Progenitor cell of endocrine pancreas (in vitro differentiated cells): ENCODE data around the gene RC3H2. TPM values are rescaled to one million over a fixed set of nuclear protein-coding genes. Genes with fewer than 3 reads are reported as not detected.
"Not testable (repeated sequence)": the region's sequence is repeated elsewhere in the genome, so short reads cannot be mapped to it uniquely, and the experiment has no call there.

Experiments
- DNase-seq: peaks from one replicate; pipeline ENCODE4 v3.0.0; 2021; ENCODE audit warnings: low spot score; ENCODE audit not compliant: unreplicated experiment
- H3K27ac Mint-ChIP-seq: 2 replicates; pipeline ENCODE4 v1.8.0; 2021; ENCODE audit warnings: mild to moderate bottlenecking, moderate library complexity, mixed read lengths
- H3K27me3 Mint-ChIP-seq: 2 replicates; pipeline ENCODE4 v1.8.0; 2021; ENCODE audit warnings: mixed read lengths
- H3K36me3 Mint-ChIP-seq: 2 replicates; pipeline ENCODE4 v1.8.0; 2022; ENCODE audit warnings: mixed read lengths; ENCODE audit not compliant: insufficient read depth
- H3K4me1 Mint-ChIP-seq: 2 replicates; pipeline ENCODE4 v1.8.0; 2021; ENCODE audit warnings: low read depth, mixed read lengths
- H3K4me3 Mint-ChIP-seq: 2 replicates; pipeline ENCODE4 v1.8.0; 2021; ENCODE audit warnings: low read depth, mild to moderate bottlenecking, moderate library complexity, mixed read lengths
- H3K9me3 Mint-ChIP-seq: 2 replicates; pipeline ENCODE4 v1.8.0; 2021; ENCODE audit warnings: low read depth, mixed read lengths
- CTCF ChIP-seq: fragments of 200-600 bp; sonication (generic); IDR thresholded peaks from one replicate; pipeline ENCODE4 v1.5.0; 2021; ENCODE audit warnings: antibody characterized with exemption, mild to moderate bottlenecking; ENCODE audit not compliant: unreplicated experiment
- total RNA-seq: library from RNA; stranded (reverse); gene quantifications from 2 replicates; pipeline ENCODE4 v1.2.1, GENCODE V29; 2021

The RC3H2 gene
- total RNA-seq, 1 donor from 2014 or later: 68.8 TPM

- H3K27me3 Mint-ChIP-seq: no peaks in the 10 kb centered on the region
- H3K36me3 Mint-ChIP-seq: peaks cover 15% of the 10 kb centered on the region
- peaks cover 3% of the 10 kb centered on the region for H3K4me1 Mint-ChIP-seq
- H3K27ac Mint-ChIP-seq: no peak overlapping the region
- no peaks in the 10 kb centered on the region for H3K9me3 Mint-ChIP-seq
- DNase-seq: no peak
- TF ChIP-seq CTCF: no peak
- no peak overlapping the region for H3K4me3 Mint-ChIP-seq
These were observed 7.2 kb downstream of the RC3H2 start for GRCh38 chr9:122897969-122898368.

- no peak overlapping the region for H3K4me3 Mint-ChIP-seq
- DNase-seq: no peak
- no peak for TF ChIP-seq CTCF
- no peaks in the 10 kb centered on the region for H3K9me3 Mint-ChIP-seq
- no peak overlapping the region for H3K27ac Mint-ChIP-seq
- no peaks in the 10 kb centered on the region for H3K27me3 Mint-ChIP-seq
- H3K4me1 Mint-ChIP-seq: no peaks in the 10 kb centered on the region
- H3K36me3 Mint-ChIP-seq: peaks cover 24% of the 10 kb centered on the region
These were observed 16.7 kb downstream of the RC3H2 start for GRCh38 chr9:122888480-122888879.

GRCh38 chr9:122883125-122883524 is 22.0 kb downstream of the RC3H2 start:
- Mint-ChIP-seq H3K4me1 (no peaks in the 10 kb centered on the region), H3K36me3 (peaks cover 28% of the 10 kb centered on the region), H3K9me3 (no peaks in the 10 kb centered on the region), H3K4me3 (no peak overlapping the region), H3K27ac (no peak overlapping the region), H3K27me3 (no peaks in the 10 kb centered on the region)
- DNase-seq: no peak
- TF ChIP-seq CTCF: no peak

- Mint-ChIP-seq H3K36me3 (peaks cover 35% of the 10 kb centered on the region), H3K9me3 (no peaks in the 10 kb centered on the region), H3K27me3 (no peaks in the 10 kb centered on the region), H3K4me3 (no peak overlapping the region), H3K27ac (no peak overlapping the region), H3K4me1 (no peaks in the 10 kb centered on the region)
- no peak for TF ChIP-seq CTCF
- DNase-seq: no peak
These were observed 25.7 kb downstream of the RC3H2 start for GRCh38 chr9:122879443-122879842.

- Mint-ChIP-seq H3K36me3 (peaks cover 48% of the 10 kb centered on the region), H3K9me3 (no peaks in the 10 kb centered on the region), H3K4me3 (no peak overlapping the region), H3K27ac (no peak overlapping the region), H3K4me1 (no peaks in the 10 kb centered on the region), H3K27me3 (no peaks in the 10 kb centered on the region)
- no peak for TF ChIP-seq CTCF
- no peak for DNase-seq
These were observed 29.6 kb downstream of the RC3H2 start for GRCh38 chr9:122875523-122875922.

GRCh38 chr9:122867276-122867675 is 37.9 kb downstream of the RC3H2 start:
- not testable (repeated sequence) for H3K9me3 Mint-ChIP-seq, H3K27me3 Mint-ChIP-seq, H3K4me1 Mint-ChIP-seq, H3K4me3 Mint-ChIP-seq, DNase-seq, H3K27ac Mint-ChIP-seq
- H3K36me3 Mint-ChIP-seq: peaks cover 56% of the 10 kb centered on the region
